Measurements from ENCODE around the gene ARHGAP26.

ARHGAP26 gene

GRCh38 chr5:142813220-142813619, 43.0 kb downstream of the ARHGAP26 start:
- no peak for DNase-seq

GRCh38 chr5:142814122-142814521, 43.9 kb downstream of the ARHGAP26 start:
- no peak for DNase-seq

- no peak for DNase-seq
Observed at GRCh38 chr5:142815469-142815868, 45.3 kb downstream of the ARHGAP26 start.

- peak; percentile 31 for DNase-seq
Observed at GRCh38 chr5:142816531-142817430, 46.6 kb downstream of the ARHGAP26 start.

GRCh38 chr5:142817949-142818431, 47.8 kb downstream of the ARHGAP26 start:
- no peak for DNase-seq

DNA sequence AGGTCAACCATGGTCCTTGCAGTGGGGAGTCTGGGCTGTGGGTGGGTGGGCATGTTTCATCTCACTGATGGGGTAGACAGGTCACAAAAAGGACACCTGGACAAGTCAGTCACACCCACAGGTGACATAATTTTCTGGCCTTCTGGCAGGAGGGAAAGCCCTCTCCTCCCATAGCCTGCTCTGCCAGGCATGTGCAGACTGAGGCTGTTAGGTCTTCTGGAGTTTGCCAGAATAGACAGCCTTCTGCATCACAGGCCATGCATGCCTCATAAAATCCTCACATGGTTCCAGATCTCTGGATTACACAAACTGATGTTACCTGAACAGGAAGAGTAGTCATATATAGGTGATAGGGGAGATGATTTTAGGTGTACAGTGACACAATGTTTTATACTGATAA, 49.1 kb downstream of the ARHGAP26 start:
- no peak for DNase-seq

GRCh38 chr5:142819825-142820224, 49.6 kb downstream of the ARHGAP26 start:
- no peak for DNase-seq

GRCh38 chr5:142820447-142820846, 50.3 kb downstream of the ARHGAP26 start:
- DNase-seq = no peak

DNA sequence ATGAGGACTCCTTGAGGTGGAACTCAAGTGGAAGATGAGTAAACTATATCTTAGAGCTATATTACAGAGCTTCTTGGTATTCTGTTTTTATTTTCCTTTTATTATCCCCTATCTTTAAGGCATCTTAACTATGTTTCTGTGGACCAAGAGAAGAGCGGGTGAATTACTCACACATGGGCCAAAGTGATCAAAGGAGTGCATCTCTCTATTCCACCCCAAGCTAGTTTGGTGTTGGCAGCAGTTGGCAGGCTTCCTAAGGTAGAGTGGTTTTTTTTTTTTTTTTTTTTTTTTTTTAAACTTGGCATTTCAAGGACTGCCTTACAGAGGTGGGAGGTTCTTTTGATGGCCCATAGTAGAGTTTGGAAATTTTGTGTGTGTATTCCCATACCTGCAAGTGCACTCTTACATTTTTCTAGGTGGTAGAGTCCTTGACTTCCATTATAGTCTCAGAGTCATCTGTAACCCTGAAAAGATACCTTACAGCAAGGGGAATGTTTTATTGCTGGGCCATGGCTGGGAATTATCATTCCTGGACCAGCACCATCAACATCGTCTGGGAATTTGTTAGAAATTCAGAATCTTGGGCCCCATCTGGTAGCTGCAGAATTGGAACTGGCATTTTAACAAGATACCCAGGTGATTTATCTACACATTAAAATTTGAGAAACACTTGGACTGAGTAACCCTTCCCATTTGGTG, 51.0 kb downstream of the ARHGAP26 start:
- no peak for DNase-seq

GRCh38 chr5:142821733-142822487, 51.7 kb downstream of the ARHGAP26 start:
- DNase-seq = peak; percentile 22

- no peak for DNase-seq
Observed at GRCh38 chr5:142823126-142823525, 52.9 kb downstream of the ARHGAP26 start.

DNA sequence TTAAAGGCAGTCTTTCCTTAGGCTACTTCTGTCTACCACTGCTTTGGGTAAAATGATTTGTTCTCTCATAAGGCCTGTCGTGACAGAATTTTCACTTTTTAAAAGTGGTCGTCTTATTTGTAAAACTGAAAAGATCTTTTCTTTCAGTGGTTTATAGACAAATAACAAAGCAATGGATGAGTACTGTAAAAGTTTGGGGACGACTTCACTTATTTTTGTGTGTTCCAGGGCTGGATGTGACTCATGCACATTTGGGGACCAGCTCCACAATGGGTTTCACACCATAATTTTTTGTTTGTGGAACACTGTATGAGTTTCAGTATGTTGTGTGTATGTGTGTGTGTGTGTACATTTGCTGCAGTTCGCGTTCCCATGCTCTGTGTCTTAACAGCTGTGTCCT, 53.6 kb downstream of the ARHGAP26 start:
- no peak for DNase-seq

- no peak for DNase-seq
Observed at GRCh38 chr5:142824391-142824790, 54.2 kb downstream of the ARHGAP26 start.

- DNase-seq = no peak
Observed at GRCh38 chr5:142825378-142826089, 55.4 kb downstream of the ARHGAP26 start.

DNA sequence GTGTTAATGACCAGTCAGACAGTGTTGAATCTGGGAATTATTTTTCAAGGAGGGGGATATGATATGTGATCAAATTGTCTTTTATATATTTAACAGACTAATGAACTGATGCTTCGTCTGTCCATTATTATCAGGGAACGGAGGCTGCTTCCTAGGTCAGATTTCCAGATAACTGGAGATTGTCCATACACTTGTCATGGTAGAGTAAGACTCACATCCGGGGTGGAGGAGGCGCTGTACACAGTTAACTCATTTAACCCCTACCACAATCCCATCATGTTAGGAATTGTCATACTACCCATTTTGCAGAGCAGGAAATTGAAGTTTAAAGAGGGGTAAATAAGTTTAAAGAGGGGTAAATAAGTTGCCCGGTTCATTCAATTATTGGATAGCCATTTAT, 55.9 kb downstream of the ARHGAP26 start:
- no peak for DNase-seq

DNA sequence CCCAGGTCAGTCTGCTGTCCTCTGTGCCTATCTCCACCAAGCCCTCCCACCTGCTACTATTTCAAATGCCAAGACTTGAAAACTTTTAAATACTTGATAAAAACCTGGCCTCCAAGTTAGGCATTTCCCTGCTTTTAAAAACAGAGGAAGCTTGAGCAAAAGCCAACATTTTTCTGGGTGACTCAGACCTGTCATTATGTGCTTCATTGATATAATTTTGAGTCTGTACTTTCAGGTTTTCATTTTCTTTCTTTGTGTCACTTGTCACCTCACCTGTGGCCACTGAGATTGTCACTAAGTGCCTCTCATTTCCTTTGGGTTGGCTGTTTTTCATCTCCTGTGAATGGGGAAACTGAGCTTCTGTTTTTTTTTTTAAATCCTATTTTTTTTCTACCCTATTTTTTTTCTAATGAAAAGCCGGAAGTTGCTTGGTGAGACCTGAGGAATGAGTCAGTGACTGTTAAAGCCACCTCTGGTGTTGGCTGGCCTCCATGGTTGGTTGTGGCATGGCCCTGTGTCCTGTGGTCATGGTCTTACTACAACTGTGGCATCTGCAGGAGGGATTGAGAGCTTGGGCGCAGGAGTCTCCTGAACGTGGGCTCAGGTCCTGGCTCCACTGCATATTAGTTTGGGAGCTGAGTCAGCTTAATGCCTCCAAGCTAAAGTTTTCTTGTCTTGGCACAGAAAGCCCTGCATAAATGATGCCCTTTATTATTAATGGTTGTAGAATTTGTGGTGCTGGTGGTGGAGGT, 56.7 kb downstream of the ARHGAP26 start:
- peak; percentile 32 for DNase-seq

DNA sequence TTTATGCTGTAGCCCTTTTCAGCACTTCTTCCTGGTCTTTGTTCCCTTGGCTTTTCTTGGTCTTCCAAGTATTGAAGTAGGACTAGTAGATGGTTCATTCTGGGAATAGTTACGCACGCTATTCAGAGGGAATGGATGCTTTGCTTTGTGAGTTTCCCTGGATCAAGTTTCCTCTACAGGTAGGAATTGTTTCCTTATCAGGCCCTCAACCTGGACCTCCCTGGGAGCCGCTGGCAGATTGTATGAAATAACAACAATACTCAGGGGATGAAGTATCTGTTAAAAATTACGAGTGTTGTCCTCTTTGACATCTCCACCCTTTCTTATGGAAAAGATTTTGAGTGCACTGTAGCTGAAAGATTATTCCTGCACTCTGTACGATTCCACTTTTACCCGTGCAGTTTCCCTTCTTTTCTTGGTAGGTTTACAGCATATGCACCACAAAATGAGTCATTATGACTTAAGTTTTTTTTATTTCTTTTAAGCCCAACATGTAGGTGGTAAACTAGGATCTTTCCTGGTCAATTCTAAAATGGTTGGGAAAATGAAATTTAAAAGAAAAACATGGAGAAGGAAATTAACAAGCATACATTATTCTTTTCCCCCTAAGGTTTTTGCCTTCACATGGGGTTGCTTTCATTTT, 57.9 kb downstream of the ARHGAP26 start:
- no peak for DNase-seq

- no peak for DNase-seq
Observed at GRCh38 chr5:142828797-142829535, 58.8 kb downstream of the ARHGAP26 start.

- no peak for DNase-seq
Observed at GRCh38 chr5:142829801-142830220, 59.6 kb downstream of the ARHGAP26 start.

DNA sequence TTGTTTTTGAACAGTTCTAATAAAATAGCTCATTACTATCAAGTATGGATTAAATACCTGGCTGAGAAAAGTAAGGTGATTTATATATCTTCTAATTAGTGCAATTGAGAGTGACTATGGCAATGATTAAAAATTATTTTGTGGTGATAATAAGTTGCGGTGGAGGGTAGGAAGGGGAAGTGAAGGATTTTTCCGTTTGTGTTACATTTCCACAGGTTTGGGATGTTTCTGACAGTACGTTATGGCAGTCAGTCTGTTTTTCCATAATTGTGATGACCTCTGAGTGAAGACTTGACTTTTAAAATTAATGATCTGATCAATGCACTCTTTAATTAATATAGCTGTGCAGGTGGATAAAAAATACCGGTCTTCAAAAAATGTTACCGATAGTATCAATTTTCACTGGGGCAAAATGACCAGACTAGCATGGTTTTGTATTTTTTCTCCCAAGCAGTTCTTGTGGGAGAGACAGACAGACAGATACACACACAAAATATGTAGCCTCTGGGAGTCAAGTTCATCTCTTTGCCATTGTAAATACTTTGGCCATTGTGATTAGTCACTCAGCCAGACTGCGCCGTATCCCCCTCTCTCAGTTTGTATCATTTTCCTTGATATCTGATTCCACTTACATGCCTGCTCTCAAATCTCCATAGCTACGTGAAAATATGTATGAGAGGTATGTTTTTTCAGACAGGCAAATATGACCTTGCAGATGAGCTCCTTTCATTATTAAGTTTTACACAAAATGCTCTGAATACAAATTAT, 60.2 kb downstream of the ARHGAP26 start:
- DNase-seq = no peak
